IMR-90 (cell line): ENCODE measurements around the gene MPC2. TPM values are rescaled to one million over a fixed set of nuclear protein-coding genes. Genes with fewer than 3 reads are reported as not detected.

Source experiments
- ATAC-seq: fragments of 200-7000 bp; cut with Tn5 transposase; 2 replicates; pipeline ENCODE4 v1.9.1; 2020; ENCODE audit warnings: low read depth, mild to moderate bottlenecking, moderate library complexity
- Bru-seq: library from RNA; stranded (reverse); fragments of 400-500 nt; gene quantifications from one replicate; lab custom pipeline; 2021; lab: Mats Ljungman, UMichigan
- BruChase-seq, 2 experiments: library from RNA; stranded (reverse); fragments of 400-500 nt; gene quantifications; one replicate each; lab custom pipeline; 2021; lab: Mats Ljungman, UMichigan
- BruUV-seq: library from RNA; stranded (reverse); fragments of 400-500 nt; replicated peaks from 2 replicates; lab custom pipeline; 2021; lab: Mats Ljungman, UMichigan
- CTCF ChIA-PET: fragments of 300-600 bp; formaldehyde crosslinking; extraction: SDS; loops from one replicate; lab custom pipeline; 2021; ENCODE audit warnings: antibody characterized with exemption; lab: Yijun Ruan, JAX
- POLR2A ChIA-PET: fragments of 300-600 bp; sonication (Branson Sonifier 250); formaldehyde crosslinking; loops from one replicate; lab custom pipeline; 2022; ENCODE audit warnings: antibody characterized with exemption; ENCODE audit not compliant: unreplicated experiment; lab: Charles Lee
- DNase-seq: peaks from one replicate; pipeline ENCODE4 v3.0.0; 2013
- H2AFZ ChIP-seq: replicated peaks from 2 replicates; pipeline ENCODE3; 2013; ENCODE audit warnings: low read length, mild to moderate bottlenecking; ENCODE audit not compliant: poor library complexity
- H2AK5ac ChIP-seq: 2 replicates; pipeline ENCODE4 v1.6.1; 2013; ENCODE audit warnings: low read depth, low read length, inconsistent platforms
- H2AK9ac ChIP-seq: replicated peaks from 2 replicates; pipeline ENCODE3; 2013; ENCODE audit warnings: mild to moderate bottlenecking, low read depth, low read length, moderate library complexity; ENCODE audit not compliant: poor library complexity
- H2BK120ac ChIP-seq: 2 replicates; pipeline ENCODE4 v1.6.1; 2013; ENCODE audit warnings: low read depth, low read length, inconsistent platforms
- H2BK15ac ChIP-seq: 3 replicates; pipeline ENCODE4 v1.6.1; 2013; ENCODE audit warnings: low read depth, low read length, inconsistent platforms
- H2BK20ac ChIP-seq: 2 replicates; pipeline ENCODE4 v1.6.1; 2013; ENCODE audit warnings: low read depth, mild to moderate bottlenecking, inconsistent platforms, low read length, moderate library complexity
- H2BK5ac ChIP-seq: 2 replicates; pipeline ENCODE4 v1.6.1; 2013; ENCODE audit warnings: mild to moderate bottlenecking, low read depth, low read length, inconsistent platforms; ENCODE audit not compliant: poor library complexity, severe bottlenecking
- H3K14ac ChIP-seq: replicated peaks from 2 replicates; pipeline ENCODE4 v1.6.1; 2013; ENCODE audit warnings: low read depth, low read length, inconsistent platforms
- H3K18ac ChIP-seq: 2 replicates; pipeline ENCODE4 v1.6.1; 2013; ENCODE audit warnings: low read depth, low read length, control low read depth
- H3K23ac ChIP-seq: 2 replicates; pipeline ENCODE4 v1.6.1; 2013; ENCODE audit warnings: low read depth, low read length, inconsistent platforms
- H3K27ac ChIP-seq: 2 replicates; pipeline ENCODE4 v1.5.1; 2013; ENCODE audit warnings: mild to moderate bottlenecking, control low read depth, low read length; ENCODE audit not compliant: insufficient read depth
- H3K27me3 ChIP-seq: 2 replicates; pipeline ENCODE4 v1.6.1; 2013; ENCODE audit warnings: low read length; ENCODE audit not compliant: control insufficient read depth, insufficient read depth
- H3K36me3 ChIP-seq: 2 replicates; pipeline ENCODE4 v1.6.1; 2013; ENCODE audit warnings: low read length, mixed read lengths; ENCODE audit not compliant: control insufficient read depth, insufficient read depth
- H3K4ac ChIP-seq: 2 replicates; pipeline ENCODE4 v1.6.1; 2013; ENCODE audit warnings: low read depth, low read length, inconsistent platforms
- H3K4me1 ChIP-seq: 2 replicates; pipeline ENCODE4 v1.6.1; 2013; ENCODE audit warnings: low read length, mixed read lengths; ENCODE audit not compliant: control insufficient read depth, insufficient read depth
- H3K4me2 ChIP-seq: 2 replicates; pipeline ENCODE4 v1.6.1; 2013; ENCODE audit warnings: low read depth, mild to moderate bottlenecking, control low read depth, low read length, moderate library complexity
- H3K4me3 ChIP-seq: 2 replicates; pipeline ENCODE4 v1.5.1; 2013; ENCODE audit warnings: low read depth, mild to moderate bottlenecking, control low read depth, low read length, moderate library complexity; ENCODE audit not compliant: insufficient read depth
- H3K56ac ChIP-seq: 2 replicates; pipeline ENCODE4 v1.6.1; 2013; ENCODE audit warnings: low read length, inconsistent platforms; ENCODE audit not compliant: insufficient read depth; ENCODE audit errors: extremely low read depth
- H3K79me1 ChIP-seq, 2 experiments: 2 replicates each; pipeline ENCODE4 v1.6.1; 2013; ENCODE audit warnings: low read length in 2 of 2, inconsistent platforms in 1 of 2, low read depth in 1 of 2
- H3K9ac ChIP-seq: 2 replicates; pipeline ENCODE4 v1.6.1; 2013; ENCODE audit warnings: low read depth, low read length, control low read depth
- H3K9me1 ChIP-seq: 2 replicates; pipeline ENCODE4 v1.6.1; 2013; ENCODE audit warnings: low read length, inconsistent platforms; ENCODE audit not compliant: insufficient read depth
- H3K9me3 ChIP-seq: 2 replicates; pipeline ENCODE4 v1.6.1; 2013; ENCODE audit warnings: low read length; ENCODE audit not compliant: control insufficient read depth, insufficient read depth
- H4K20me1 ChIP-seq: 2 replicates; pipeline ENCODE4 v1.6.1; 2013; ENCODE audit warnings: low read length, inconsistent platforms; ENCODE audit not compliant: insufficient read depth
- H4K5ac ChIP-seq: 2 replicates; pipeline ENCODE4 v1.6.1; 2013; ENCODE audit warnings: mild to moderate bottlenecking, low read depth, low read length, control low read depth
- H4K8ac ChIP-seq, 2 experiments: 2 replicates each; pipeline ENCODE4 v1.6.1; 2013; ENCODE audit warnings: low read depth in 2 of 2, low read length in 2 of 2, control low read depth in 1 of 2, inconsistent platforms in 1 of 2
- H4K91ac ChIP-seq: 2 replicates; pipeline ENCODE4 v1.6.1; 2013; ENCODE audit warnings: low read depth, low read length, inconsistent platforms; ENCODE audit not compliant: insufficient read depth
- BHLHE40 ChIP-seq: fragments of 150-350 bp; IDR thresholded peaks from 2 replicates; pipeline ENCODE4 v1.6.1; 2016; ENCODE audit warnings: mild to moderate bottlenecking, low read depth, low read length
- FOS ChIP-seq: fragments of 150-350 bp; IDR thresholded peaks from 2 replicates; pipeline ENCODE4 v1.6.1; 2016; ENCODE audit warnings: low read depth, low read length
- MAZ ChIP-seq: IDR thresholded peaks from 2 replicates; pipeline ENCODE4 v1.6.1; 2012; ENCODE audit warnings: low read depth, mild to moderate bottlenecking, low read length, improper control_type of control experiment, moderate library complexity, borderline replicate concordance
- MXI1 ChIP-seq: IDR thresholded peaks from 2 replicates; pipeline ENCODE4 v1.6.1; 2012; ENCODE audit warnings: low read depth, mild to moderate bottlenecking, low read length, moderate library complexity, borderline replicate concordance
- POLR2A ChIP-seq: IDR thresholded peaks from 2 replicates; pipeline ENCODE4 v1.6.1; 2012; ENCODE audit warnings: mild to moderate bottlenecking, low read depth, low read length
- RFX5 ChIP-seq: IDR thresholded peaks from 2 replicates; pipeline ENCODE4 v1.8.0; 2012; ENCODE audit warnings: low read depth, mild to moderate bottlenecking, low read length, moderate library complexity
- SMC3 ChIP-seq: fragments of 150-350 bp; IDR thresholded peaks from 2 replicates; pipeline ENCODE4 v1.6.1; 2016; ENCODE audit warnings: low read depth, mild to moderate bottlenecking, antibody characterized with exemption, low read length, moderate library complexity
- USF2 ChIP-seq: fragments of 150-350 bp; IDR thresholded peaks from 2 replicates; pipeline ENCODE4 v1.6.1; 2017; ENCODE audit warnings: mild to moderate bottlenecking, antibody characterized with exemption, low read length, low read depth
- WGBS, 2 experiments: methylation state at CpG; one replicate each; pipeline versions ENCODE4 v1.1.5 to v1.1.7; 2013; ENCODE audit warnings: missing lambda C conversion rate in 2 of 2; ENCODE audit not compliant: insufficient read length in 1 of 2; ENCODE audit errors: extremely low coverage in 2 of 2; 5-methylcytosine and 5-hydroxymethylcytosine counted together
- dilution Hi-C: fragments of 300-500 bp; cut with HindIII; formaldehyde crosslinking; loops from one replicate; pipeline ENCODE4 v1.14.3; 2018; ENCODE audit warnings: low sequenced_read_pairs; ENCODE audit not compliant: unreplicated experiment
- in situ Hi-C: fragments of 300-500 bp; cut with MboI; formaldehyde crosslinking; loops from 3 replicates; pipeline ENCODE4 v1.14.3; 2019; ENCODE audit warnings: low sequenced_read_pairs, inconsistent platforms, mixed read lengths
- intact Hi-C: fragments of 100-400 bp; cut with micrococcal nuclease; formaldehyde crosslinking; loops from 2 replicates; pipeline ENCODE4 v1.10.0; 2022
- long read RNA-seq: library from polyadenylated mRNA; unstranded; transcript quantifications from one replicate; pipeline ENCODE4 v2.0.0, GENCODE V29; 2021; ENCODE audit not compliant: unreplicated experiment
- polyA plus RNA-seq, 3 experiments: library from polyadenylated mRNA; depleted of rRNA; stranded (reverse); fragments of >200 nt; gene quantifications; 2 replicates each; pipeline ENCODE4 v1.2.3, GENCODE V29; 2012; ENCODE audit warnings: low replicate concordance in 1 of 3
- total RNA-seq: library from RNA; depleted of rRNA; stranded (reverse); fragments of >200 nt; gene quantifications from 2 replicates; pipeline ENCODE4 v1.2.3, GENCODE V29; 2012; rRNA removed
- TF ChIP-seq, protein P1 (sequence below): fragments of 150-350 bp; IDR thresholded peaks from 2 replicates; pipeline ENCODE4 v1.6.1; 2016; ENCODE audit warnings: low read depth, mild to moderate bottlenecking, low read length, moderate library complexity, borderline replicate concordance
- TF ChIP-seq, protein P2 (sequence below): conservative IDR thresholded peaks from 2 replicates; pipeline ENCODE4 v1.5.1; 2012; ENCODE audit warnings: mild to moderate bottlenecking, low read depth, low read length, improper control_type of control experiment

The MPC2 gene
- 35.0 and 56.7 TPM in 2 replicates for total RNA-seq
- polyA plus RNA-seq (2012; rRNA removed), result 40.9 and 42.9 TPM in 2 replicates
- 25.6 and 27.4 TPM in 2 replicates for polyA plus RNA-seq (2012; cell fraction: cytosol; rRNA removed)
- polyA plus RNA-seq (2012; cell fraction: nucleus; rRNA removed; ENCODE audit: low replicate concordance), result 7.5 and 13.7 TPM in 2 replicates
- percentile 75 among the genes with signal in this experiment for Bru-seq, nascent RNA
- percentile 61 among the genes with signal in this experiment for BruChase-seq, experiment 1, labeled RNA remaining after a 6-hour chase
- percentile 56 among the genes with signal in this experiment for BruChase-seq, experiment 2, labeled RNA remaining after a 2-hour chase
- long read RNA-seq, transcript MPC2-202 (5 exons, 2,177 nt), result major isoform, 46 of 47 reads
- long read RNA-seq, partial matches to known transcripts, result 1 of 47 reads
- long read RNA-seq, other reads (novel, unspliced or antisense), result 0 of 47 reads

DNA sequence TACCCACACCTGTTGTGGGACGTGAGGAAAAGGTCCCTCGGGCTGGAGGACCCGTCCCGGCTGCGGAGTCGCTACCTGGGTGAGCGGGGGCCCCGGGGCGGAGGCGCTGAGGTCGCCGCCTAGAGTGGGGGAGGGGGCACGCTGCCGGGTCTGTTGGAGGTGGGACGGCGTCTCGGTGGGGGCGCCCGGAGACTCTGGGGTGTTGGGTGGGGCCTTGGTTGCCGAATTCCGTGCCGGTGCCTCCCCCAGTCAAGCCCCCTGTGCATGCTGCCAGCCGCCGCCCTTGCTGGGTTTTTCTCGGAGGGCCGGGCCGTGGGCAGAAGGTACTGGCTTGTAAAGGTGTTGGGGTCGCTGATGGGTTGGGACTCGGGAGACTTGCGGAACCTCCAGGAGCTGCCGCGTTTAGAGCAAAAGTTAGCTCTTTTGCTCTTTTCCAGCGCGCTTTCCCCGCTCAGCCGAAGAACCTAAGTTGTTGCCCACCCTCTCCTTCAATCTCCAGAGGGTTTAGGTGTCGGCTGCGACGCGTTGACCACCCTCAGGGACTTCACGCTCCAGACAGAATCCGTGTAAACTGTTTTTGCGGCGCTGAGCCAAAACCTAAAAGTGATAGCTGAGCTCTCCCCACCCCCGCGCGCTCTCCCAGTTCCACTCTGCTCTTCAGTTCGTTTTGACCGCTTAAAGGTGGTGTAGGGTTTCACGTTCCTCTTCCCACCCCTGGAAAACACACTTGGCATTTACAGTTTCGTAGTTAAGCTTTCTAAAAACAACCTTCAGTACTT lies at the start of gene MPC2:
Gene MPC2 (minus strand): TSS at position 143 of the 779 bp plus-strand sequence. CDS start 1,231 bp downstream, outside the sequence.
- Histone ChIP-seq H3K14ac (peak within 1 kb of the TSS; percentile 100), H3K18ac (peak within 1 kb of the TSS; percentile 89), H3K9ac (peak within 1 kb of the TSS; percentile 97), H4K5ac (peak within 1 kb of the TSS; percentile 89), H4K91ac (peak within 1 kb of the TSS; percentile 97), H2AFZ (peak within 1 kb of the TSS; percentile 99), H3K9me1 (no peaks in the 10 kb centered on the region), H3K56ac (peak within 1 kb of the TSS; percentile 100), H3K4me1 (no peaks in the 10 kb centered on the region), H2BK20ac (peak within 1 kb of the TSS; percentile 67; the same call in 1 of the 2 replicates), H3K9me3 (no peaks in the 10 kb centered on the region), H3K79me1 (peaks cover 0 to 31% of the 10 kb centered on the region in 2 experiments; a peak in 3 of 4 replicates), H3K4me2 (peak within 1 kb of the TSS; percentile 81), H3K4ac (peak within 1 kb of the TSS; percentile 98), H4K20me1 (peaks cover 27% of the 10 kb centered on the region; the same call in 1 of the 2 replicates), H3K23ac (peak within 1 kb of the TSS; percentile 99), H2BK15ac (peak within 1 kb of the TSS; percentile 80; the same call in 2 of the 3 replicates), H4K8ac (peak within 1 kb of the TSS; percentile 55 to 100), H3K27ac (peak within 1 kb of the TSS; percentile 89), H2AK9ac (peak within 1 kb of the TSS; percentile 99), H2BK5ac (peak within 1 kb of the TSS; percentile 94), H3K27me3 (no peaks in the 10 kb centered on the region), H3K4me3 (peak within 1 kb of the TSS; percentile 98), H3K36me3 (peaks cover 2% of the 10 kb centered on the region; the same call in 1 of the 2 replicates), H2AK5ac (peak within 1 kb of the TSS; percentile 74; the same call in 1 of the 2 replicates), H2BK120ac (peak within 1 kb of the TSS; percentile 97)
- CTCF ChIA-PET, result interaction anchor here (0.6 to 1.0 kb wide), 2 partner anchors 145 to 281 kb away, joined by 3 to 5 read pairs; no protein-coding TSS in a partner anchor
- in situ Hi-C loops (no loop called here), dilution Hi-C loops (no loop called here), intact Hi-C loops (loop anchor here (1.0 to 5.0 kb wide), 6 partner anchors 115 to 290 kb away; partner anchors contain the start of gene SFT2D2)
- DNase-seq (peak; percentile 75), ATAC-seq (peak; percentile 5)
- BruUV-seq, result TSS peak; percentile 43
- POLR2A ChIA-PET, result interaction anchor here (0.6 to 1.2 kb wide), 2 partner anchors 115 to 223 kb away, joined by 3 to 7 read pairs; no protein-coding TSS in a partner anchor
- WGBS, 2 experiments, result 2% methylated on average over 12 of the region's 51 CpGs; no CpG with 5 or more reads in 1 of the 2 experiments
- TF ChIP-seq RFX5, result no peak
- TF ChIP-seq MAZ, result peak; percentile 34; the same call in 1 of the 2 replicates
- TF ChIP-seq BHLHE40, result no peak
- TF ChIP-seq, protein P1, sequence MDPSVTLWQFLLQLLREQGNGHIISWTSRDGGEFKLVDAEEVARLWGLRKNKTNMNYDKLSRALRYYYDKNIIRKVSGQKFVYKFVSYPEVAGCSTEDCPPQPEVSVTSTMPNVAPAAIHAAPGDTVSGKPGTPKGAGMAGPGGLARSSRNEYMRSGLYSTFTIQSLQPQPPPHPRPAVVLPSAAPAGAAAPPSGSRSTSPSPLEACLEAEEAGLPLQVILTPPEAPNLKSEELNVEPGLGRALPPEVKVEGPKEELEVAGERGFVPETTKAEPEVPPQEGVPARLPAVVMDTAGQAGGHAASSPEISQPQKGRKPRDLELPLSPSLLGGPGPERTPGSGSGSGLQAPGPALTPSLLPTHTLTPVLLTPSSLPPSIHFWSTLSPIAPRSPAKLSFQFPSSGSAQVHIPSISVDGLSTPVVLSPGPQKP, result no peak
- peak; percentile 12; the same call in 1 of the 2 replicates for TF ChIP-seq MXI1
- TF ChIP-seq POLR2A, result no peak; the same call in 1 of the 2 replicates
- no peak for TF ChIP-seq FOS
- TF ChIP-seq SMC3, result no peak
- no peak for TF ChIP-seq USF2
- TF ChIP-seq, protein P2, sequence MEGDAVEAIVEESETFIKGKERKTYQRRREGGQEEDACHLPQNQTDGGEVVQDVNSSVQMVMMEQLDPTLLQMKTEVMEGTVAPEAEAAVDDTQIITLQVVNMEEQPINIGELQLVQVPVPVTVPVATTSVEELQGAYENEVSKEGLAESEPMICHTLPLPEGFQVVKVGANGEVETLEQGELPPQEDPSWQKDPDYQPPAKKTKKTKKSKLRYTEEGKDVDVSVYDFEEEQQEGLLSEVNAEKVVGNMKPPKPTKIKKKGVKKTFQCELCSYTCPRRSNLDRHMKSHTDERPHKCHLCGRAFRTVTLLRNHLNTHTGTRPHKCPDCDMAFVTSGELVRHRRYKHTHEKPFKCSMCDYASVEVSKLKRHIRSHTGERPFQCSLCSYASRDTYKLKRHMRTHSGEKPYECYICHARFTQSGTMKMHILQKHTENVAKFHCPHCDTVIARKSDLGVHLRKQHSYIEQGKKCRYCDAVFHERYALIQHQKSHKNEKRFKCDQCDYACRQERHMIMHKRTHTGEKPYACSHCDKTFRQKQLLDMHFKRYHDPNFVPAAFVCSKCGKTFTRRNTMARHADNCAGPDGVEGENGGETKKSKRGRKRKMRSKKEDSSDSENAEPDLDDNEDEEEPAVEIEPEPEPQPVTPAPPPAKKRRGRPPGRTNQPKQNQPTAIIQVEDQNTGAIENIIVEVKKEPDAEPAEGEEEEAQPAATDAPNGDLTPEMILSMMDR, result no peak
